H9 (cell line): ENCODE measurements around the gene HMGB4. TPM values are rescaled to one million over a fixed set of nuclear protein-coding genes. Genes with fewer than 3 reads are reported as not detected.

Experiments
- DNase-seq: peaks from one replicate; pipeline ENCODE4 v3.0.0-alpha.2; 2017
- H2AFZ ChIP-seq: one replicate; pipeline ENCODE4 v1.6.1; 2013; ENCODE audit warnings: mild to moderate bottlenecking, low read length, control low read depth, moderate library complexity
- H2AK5ac ChIP-seq: 2 replicates; pipeline ENCODE4 v1.6.1; 2013; ENCODE audit warnings: low read length, control low read depth, mixed read lengths; ENCODE audit not compliant: insufficient read length
- H2BK120ac ChIP-seq: one replicate; pipeline ENCODE4 v1.6.1; 2013; ENCODE audit warnings: low read depth, mild to moderate bottlenecking, low read length, control low read depth, inconsistent platforms; ENCODE audit not compliant: poor library complexity, severe bottlenecking
- H2BK12ac ChIP-seq: 2 replicates; pipeline ENCODE4 v1.6.1; 2013; ENCODE audit warnings: low read length, control low read depth, mixed read lengths, low read depth; ENCODE audit not compliant: insufficient read length
- H2BK15ac ChIP-seq: 2 replicates; pipeline ENCODE4 v1.6.1; 2013; ENCODE audit warnings: low read depth, low read length, control low read depth
- H2BK20ac ChIP-seq: one replicate; pipeline ENCODE4 v1.6.1; 2013; ENCODE audit warnings: low read depth, mild to moderate bottlenecking, low read length, control low read depth, inconsistent platforms; ENCODE audit not compliant: poor library complexity, severe bottlenecking
- H2BK5ac ChIP-seq: 2 replicates; pipeline ENCODE4 v1.6.1; 2013; ENCODE audit warnings: low read length, control low read depth, mixed read lengths; ENCODE audit not compliant: insufficient read length
- H3K14ac ChIP-seq: 2 replicates; pipeline ENCODE4 v1.6.1; 2013; ENCODE audit warnings: low read length, control low read depth; ENCODE audit not compliant: insufficient read depth
- H3K18ac ChIP-seq: 2 replicates; pipeline ENCODE4 v1.6.1; 2013; ENCODE audit warnings: low read depth, mild to moderate bottlenecking, mixed read lengths, low read length, control low read depth; ENCODE audit not compliant: insufficient read length
- H3K23ac ChIP-seq: 2 replicates; pipeline ENCODE4 v1.6.1; 2013; ENCODE audit warnings: low read length, control low read depth, mixed read lengths, low read depth; ENCODE audit not compliant: insufficient read length
- H3K23me2 ChIP-seq: 2 replicates; pipeline ENCODE4 v1.6.1; 2013; ENCODE audit warnings: low read depth, mild to moderate bottlenecking, mixed read lengths, low read length, control low read depth; ENCODE audit not compliant: insufficient read length, poor library complexity, severe bottlenecking
- H3K27ac ChIP-seq: 2 replicates; pipeline ENCODE4 v1.5.1; 2013; ENCODE audit warnings: low read length, control low read depth, mixed read lengths, low read depth; ENCODE audit not compliant: insufficient read length
- H3K27me3 ChIP-seq: 2 replicates; pipeline ENCODE4 v1.6.1; 2013; ENCODE audit warnings: low read length, control low read depth, inconsistent platforms; ENCODE audit not compliant: insufficient read depth
- H3K4ac ChIP-seq: 2 replicates; pipeline ENCODE4 v1.6.1; 2013; ENCODE audit warnings: low read depth, mild to moderate bottlenecking, control low read depth, inconsistent platforms, low read length, moderate library complexity
- H3K4me1 ChIP-seq: 2 replicates; pipeline ENCODE4 v1.6.1; 2013; ENCODE audit warnings: low read length, control low read depth, inconsistent platforms; ENCODE audit not compliant: insufficient read depth
- H3K4me2 ChIP-seq: 2 replicates; pipeline ENCODE4 v1.6.1; 2013; ENCODE audit warnings: low read length, control low read depth, mixed read lengths; ENCODE audit not compliant: insufficient read length, insufficient read depth
- H3K56ac ChIP-seq: 2 replicates; pipeline ENCODE4 v1.6.1; 2013; ENCODE audit warnings: low read depth, mild to moderate bottlenecking, mixed read lengths, low read length, control low read depth; ENCODE audit not compliant: insufficient read length
- H3K79me1 ChIP-seq: 2 replicates; pipeline ENCODE4 v1.6.1; 2013; ENCODE audit warnings: low read depth, mild to moderate bottlenecking, moderate library complexity, low read length, control low read depth, inconsistent platforms; ENCODE audit not compliant: insufficient read depth, poor library complexity, severe bottlenecking
- H3K79me2 ChIP-seq: 2 replicates; pipeline ENCODE4 v1.6.1; 2013; ENCODE audit warnings: low read length, control low read depth, inconsistent platforms; ENCODE audit not compliant: insufficient read depth
- H3K9ac ChIP-seq: 2 replicates; pipeline ENCODE4 v1.6.1; 2013; ENCODE audit warnings: low read length, control low read depth, mixed read lengths; ENCODE audit not compliant: insufficient read length; ENCODE audit errors: extremely low read depth
- H3K9me3 ChIP-seq: one replicate; pipeline ENCODE4 v1.6.1; 2013; ENCODE audit warnings: low read depth, low read length, inconsistent platforms; ENCODE audit not compliant: control insufficient read depth
- H3T11ph ChIP-seq: one replicate; pipeline ENCODE4 v1.6.1; 2013; ENCODE audit warnings: mild to moderate bottlenecking, low read length, control low read depth, inconsistent platforms
- H4K20me1 ChIP-seq: one replicate; pipeline ENCODE4 v1.6.1; 2013; ENCODE audit not compliant: control insufficient read depth, insufficient read length, insufficient read depth
- H4K5ac ChIP-seq: 2 replicates; pipeline ENCODE4 v1.6.1; 2013; ENCODE audit warnings: low read depth, mild to moderate bottlenecking, mixed read lengths, low read length, control low read depth; ENCODE audit not compliant: insufficient read length
- H4K8ac ChIP-seq: replicated peaks from 2 replicates; pipeline ENCODE4 v1.6.1; 2013; ENCODE audit warnings: low read length, control low read depth, mixed read lengths, low read depth; ENCODE audit not compliant: insufficient read length
- H4K91ac ChIP-seq: 2 replicates; pipeline ENCODE4 v1.6.1; 2013; ENCODE audit warnings: low read depth, mild to moderate bottlenecking, moderate library complexity, mixed read lengths, low read length, control low read depth; ENCODE audit not compliant: insufficient read length
- H3K27ac Mint-ChIP-seq, 3 experiments: 2 replicates in 2 of 3; 3 replicates in 1 of 3; pipeline ENCODE4 v1.8.0; 2020 to 2021; ENCODE audit warnings: mixed read lengths in 3 of 3, mild to moderate bottlenecking in 1 of 3, moderate library complexity in 1 of 3
- H3K27me3 Mint-ChIP-seq: 2 replicates; pipeline ENCODE4 v1.8.0; 2021; ENCODE audit warnings: low read depth, mild to moderate bottlenecking, moderate library complexity, mixed read lengths
- H3K36me3 Mint-ChIP-seq, 3 experiments: 2 replicates in 2 of 3; 3 replicates in 1 of 3; pipeline ENCODE4 v1.8.0; 2020 to 2021; ENCODE audit warnings: low read depth in 3 of 3, mixed read lengths in 3 of 3; ENCODE audit not compliant: insufficient read depth in 1 of 3
- H3K4me1 Mint-ChIP-seq, 2 experiments: 2 replicates each; pipeline ENCODE4 v1.8.0; 2020; ENCODE audit warnings: mixed read lengths in 2 of 2
- H3K4me3 Mint-ChIP-seq, 2 experiments: 2 replicates in 1 of 2; 3 replicates in 1 of 2; pipeline ENCODE4 v1.8.0; 2020 to 2021; ENCODE audit warnings: mild to moderate bottlenecking in 2 of 2, mixed read lengths in 2 of 2, moderate library complexity in 1 of 2
- H3K9me3 Mint-ChIP-seq, 2 experiments: 2 replicates in 1 of 2; 3 replicates in 1 of 2; pipeline ENCODE4 v1.8.0; 2020; ENCODE audit warnings: mild to moderate bottlenecking in 2 of 2, mixed read lengths in 2 of 2, moderate library complexity in 1 of 2
- CTCF ChIP-seq: fragments of 200-600 bp; sonication (generic); conservative IDR thresholded peaks from 3 replicates; pipeline ENCODE4 v1.8.0; 2021; ENCODE audit warnings: antibody characterized with exemption, mild to moderate bottlenecking
- WGBS: extraction: QIAGEN DNeasy Blood & Tissue Kit; methylation state at CpG from one replicate; pipeline ENCODE4 v1.1.7; 2013; ENCODE audit warnings: missing lambda C conversion rate, low lambda C conversion rate, mixed read lengths; ENCODE audit not compliant: insufficient read length; ENCODE audit errors: extremely low coverage; 5-methylcytosine and 5-hydroxymethylcytosine counted together
- total RNA-seq: library from RNA; stranded (reverse); gene quantifications from 2 replicates; pipeline ENCODE4 v1.2.1, GENCODE V29; 2021

Gene HMGB4
- total RNA-seq, 1 experiment from 2014 or later = not detected

GRCh38 chr1:33825506-33825905 lies 38.4 kb upstream of the HMGB4 start:
- Histone ChIP-seq H3K4me1 (no peaks in the 10 kb centered on the region), H3K14ac (no peak overlapping the region), H2BK12ac (no peak overlapping the region), H3K4me2 (no peak overlapping the region), H4K5ac (no peak overlapping the region), H4K8ac (no peak overlapping the region), H3K56ac (no peak overlapping the region), H3K4ac (no peak overlapping the region), H3K23ac (no peak overlapping the region), H3K79me1 (no peaks in the 10 kb centered on the region), H3T11ph (no peak overlapping the region), H4K91ac (no peak overlapping the region), H2BK5ac (no peak overlapping the region), H2AFZ (no peak overlapping the region), H3K27me3 (no peaks in the 10 kb centered on the region), H2BK120ac (no peak overlapping the region), H3K27ac (no peak overlapping the region), H2BK20ac (no peak overlapping the region), H3K79me2 (no peaks in the 10 kb centered on the region), H2BK15ac (no peak overlapping the region), H2AK5ac (no peak overlapping the region), H3K23me2 (no peaks in the 10 kb centered on the region), H3K9ac (no peak overlapping the region), H3K9me3 (peaks cover 5% of the 10 kb centered on the region), H3K18ac (no peak overlapping the region), H4K20me1 (no peaks in the 10 kb centered on the region)
- Mint-ChIP-seq H3K4me3 (no peak overlapping the region), H3K27ac (peak overlapping the region in 1 of 3 experiments; percentile 33; a peak in 2 of 7 replicates), H3K36me3 (peaks cover 16 to 29% (median 27%) of the 10 kb centered on the region in 3 experiments), H3K9me3 (peaks cover 18 to 20% of the 10 kb centered on the region in 2 experiments), H3K4me1 (no peaks in the 10 kb centered on the region), H3K27me3 (peaks cover 1% of the 10 kb centered on the region; the same call in 1 of the 2 replicates)
- no peak for DNase-seq
- TF ChIP-seq CTCF = no peak
- WGBS = no CpG with 5 or more reads among the region's 10 CpGs
